DMS153 treated with DMSO at 0.1 percent for 48 hours (cell line): ENCODE data around the gene SURF1.
"Not testable (repeated sequence)": the region's sequence is repeated elsewhere in the genome, so short reads cannot be mapped to it uniquely, and the experiment has no call there.

Experiments
- DNase-seq: peaks from one replicate; lab custom pipeline; 2025; ENCODE audit not compliant: unreplicated experiment; lab: John Stamatoyannopoulos, UW

The SURF1 gene

GRCh38 chr9:133384736-133385321 lies 28.5 kb upstream of the SURF1 start:
- no peak for DNase-seq

GRCh38 chr9:133383438-133383837 lies 27.2 kb upstream of the SURF1 start:
- no peak for DNase-seq

GRCh38 chr9:133382507-133383141 lies 26.3 kb upstream of the SURF1 start:
- DNase-seq: no peak

- DNase-seq: no peak
These were observed 24.4 kb upstream of the SURF1 start for GRCh38 chr9:133380734-133381133.

- no peak for DNase-seq
These were observed 23.1 kb upstream of the SURF1 start for GRCh38 chr9:133379153-133380086.

- DNase-seq: no peak
These were observed 22.2 kb upstream of the SURF1 start for GRCh38 chr9:133378408-133378962.

- no peak for DNase-seq
These were observed 21.5 kb upstream of the SURF1 start for GRCh38 chr9:133377721-133378216.

- not testable (repeated sequence) for DNase-seq
These were observed 21.0 kb upstream of the SURF1 start for GRCh38 chr9:133377280-133377679.

GRCh38 chr9:133375724-133376654 lies 19.7 kb upstream of the SURF1 start, which contains the start of the genes STKLD1 and SURF4:
TSS of gene STKLD1 (plus strand) at chr9:133376366. CDS start at chr9:133376474, 108 bp downstream.
TSS of gene SURF4 (minus strand) at chr9:133376060. CDS start at chr9:133375969, 91 bp downstream.
- DNase-seq: peak; percentile 97

GRCh38 chr9:133375116-133375723 lies 18.9 kb upstream of the SURF1 start:
- DNase-seq: peak; percentile 15

GRCh38 chr9:133374612-133375115 lies 18.4 kb upstream of the SURF1 start:
- DNase-seq: no peak

- DNase-seq: no peak
These were observed 15.9 kb upstream of the SURF1 start for GRCh38 chr9:133372144-133372543.

- DNase-seq: no peak
These were observed 15.0 kb upstream of the SURF1 start for GRCh38 chr9:133371261-133371711.

GRCh38 chr9:133370685-133371084 lies 14.4 kb upstream of the SURF1 start:
- no peak for DNase-seq

GRCh38 chr9:133369933-133370332 lies 13.6 kb upstream of the SURF1 start:
- no peak for DNase-seq

GRCh38 chr9:133369422-133369821 lies 13.1 kb upstream of the SURF1 start:
- DNase-seq: no peak

- DNase-seq: peak; percentile 71
These were observed 12.1 kb upstream of the SURF1 start for GRCh38 chr9:133368249-133368881.

GRCh38 chr9:133367778-133368177 lies 11.5 kb upstream of the SURF1 start:
- DNase-seq: no peak

GRCh38 chr9:133367221-133367620 lies 10.9 kb upstream of the SURF1 start:
- no peak for DNase-seq
